Esophagus (tissue), 2 donors: ENCODE results near the gene MFSD12. TPM values are rescaled to one million over a fixed set of nuclear protein-coding genes. Genes with fewer than 3 reads are reported as not detected.
"Not testable (repeated sequence)": the region's sequence is repeated elsewhere in the genome, so short reads cannot be mapped to it uniquely, and the experiment has no call there.

ENCODE experiments used
- H3K27ac ChIP-seq, 2 donors: one replicate each; pipeline ENCODE4 v1.5.1; 2013; ENCODE audit warnings: low read depth in 2 of 2, mild to moderate bottlenecking in 2 of 2, inconsistent platforms in 1 of 2, low read length in 1 of 2, moderate library complexity in 1 of 2
- H3K27me3 ChIP-seq, 2 donors: one replicate each; pipeline ENCODE4 v1.6.1; 2013; ENCODE audit warnings: low read length in 2 of 2, control low read depth in 1 of 2, mild to moderate bottlenecking in 1 of 2; ENCODE audit not compliant: insufficient read depth in 2 of 2, control insufficient read depth in 1 of 2
- H3K36me3 ChIP-seq, 2 donors: one replicate each; pipeline ENCODE4 v1.6.1; 2013; ENCODE audit warnings: low read length in 1 of 2; ENCODE audit not compliant: control insufficient read depth in 2 of 2, insufficient read depth in 2 of 2
- H3K4me1 ChIP-seq, 2 donors: one replicate each; pipeline ENCODE4 v1.6.1; 2013; ENCODE audit warnings: low read length in 1 of 2; ENCODE audit not compliant: control insufficient read depth in 2 of 2, insufficient read depth in 2 of 2
- H3K4me3 ChIP-seq, 2 donors: one replicate each; pipeline ENCODE4 v1.5.1; 2013; ENCODE audit warnings: low read length in 2 of 2, mild to moderate bottlenecking in 2 of 2, low read depth in 1 of 2, moderate library complexity in 1 of 2
- H3K9me3 ChIP-seq, 2 donors: one replicate each; pipeline ENCODE4 v1.6.1; 2013; ENCODE audit warnings: mild to moderate bottlenecking in 2 of 2, low read depth in 1 of 2, low read length in 1 of 2, moderate library complexity in 1 of 2; ENCODE audit not compliant: control insufficient read depth in 2 of 2, insufficient read depth in 1 of 2
- WGBS, 2 donors: extraction: QIAGEN DNeasy Blood & Tissue Kit; methylation state at CpG; one replicate each; pipeline ENCODE4 v1.1.7; 2013; 5-methylcytosine and 5-hydroxymethylcytosine counted together
- polyA plus RNA-seq, 2 donors: library from polyadenylated mRNA; stranded (reverse); fragments of 200-250 nt; gene quantifications; one replicate each; pipeline ENCODE4 v1.2.3, GENCODE V29; 2013
- donor health status: healthy with polysubstance abuse.
- donor health status: Bipolar disorder and iron deficiency.

MFSD12 gene
- polyA plus RNA-seq, 2 donors: 26.8 to 27.5 TPM

DNA sequence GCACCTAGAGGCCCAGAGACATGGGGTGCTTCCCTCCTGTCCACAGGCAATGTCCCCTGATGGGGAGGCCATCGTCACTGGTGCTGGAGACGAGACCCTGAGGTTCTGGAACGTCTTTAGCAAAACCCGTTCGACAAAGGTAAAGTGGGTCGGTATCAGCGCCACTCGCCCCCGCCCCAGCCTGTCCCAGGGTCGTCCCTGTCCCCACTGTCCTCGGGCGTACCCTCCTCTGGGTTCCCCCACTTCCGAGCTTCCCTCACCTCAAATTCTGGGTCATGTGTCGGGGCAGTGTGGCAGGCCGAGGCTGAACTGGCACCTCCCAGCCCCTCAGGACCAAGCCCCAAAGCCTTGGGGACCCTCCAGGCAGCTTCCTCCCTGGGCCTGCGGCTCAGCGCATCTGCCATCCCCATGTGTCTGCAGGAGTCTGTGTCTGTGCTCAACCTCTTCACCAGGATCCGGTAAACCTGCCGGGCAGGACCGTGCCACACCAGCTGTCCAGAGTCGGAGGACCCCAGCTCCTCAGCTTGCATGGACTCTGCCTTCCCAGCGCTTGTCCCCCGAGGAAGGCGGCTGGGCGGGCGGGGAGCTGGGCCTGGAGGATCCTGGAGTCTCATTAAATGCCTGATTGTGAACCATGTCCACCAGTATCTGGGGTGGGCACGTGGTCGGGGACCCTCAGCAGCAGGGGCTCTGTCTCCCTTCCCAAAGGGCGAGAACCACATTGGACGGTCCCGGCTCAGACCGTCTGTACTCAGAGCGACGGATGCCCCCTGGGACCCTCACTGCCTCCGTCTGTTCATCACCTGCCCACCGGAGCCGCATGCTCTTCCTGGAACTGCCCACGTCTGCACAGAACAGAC, 22.8 kb downstream of the MFSD12 start:
- peaks cover 36 to 66% of the 10 kb centered on the region in 2 donors for H3K36me3 ChIP-seq
- no peaks in the 10 kb centered on the region for H3K27me3 ChIP-seq
- H3K27ac ChIP-seq: no peak overlapping the region

DNA sequence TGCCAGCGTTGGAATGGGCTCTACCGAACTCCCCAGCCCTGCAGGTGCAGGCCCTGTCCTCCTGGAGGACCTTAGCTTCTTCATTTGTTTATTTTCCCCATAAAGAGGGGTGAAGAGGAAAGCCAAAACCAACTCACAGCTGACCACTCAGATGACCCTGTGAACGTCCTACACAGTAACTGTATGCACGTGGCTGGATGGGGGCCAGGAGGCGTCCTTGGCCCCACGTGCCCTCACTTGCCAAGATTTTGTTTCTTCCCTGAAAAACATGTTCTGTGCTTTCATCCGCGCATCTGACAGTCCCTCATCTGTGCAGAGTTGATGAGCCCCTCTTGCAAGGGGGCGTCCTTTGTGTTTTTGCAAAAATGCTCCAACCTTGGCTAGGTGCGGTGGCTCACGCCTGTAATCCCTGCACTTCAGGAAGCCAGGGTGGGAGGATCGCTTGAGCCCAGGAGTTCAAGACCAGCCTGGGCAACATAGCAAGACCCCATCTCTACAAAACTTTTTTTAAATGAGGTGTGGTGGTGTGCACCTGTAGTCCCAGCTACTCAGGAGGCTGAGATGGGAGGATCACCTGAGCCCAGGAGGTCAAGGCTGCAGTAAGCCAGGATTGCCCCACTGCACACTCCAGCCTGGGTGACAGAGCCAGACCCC, 23.7 kb downstream of the MFSD12 start:
- H3K27me3 ChIP-seq: no peaks in the 10 kb centered on the region
- peaks cover 0 to 2% of the 10 kb centered on the region in 2 donors for H3K4me1 ChIP-seq
- H3K36me3 ChIP-seq: peaks cover 36 to 66% of the 10 kb centered on the region in 2 donors
- no peak overlapping the region for H3K27ac ChIP-seq
- 73 to 76% methylated on average over 12 of the region's 12 CpGs for WGBS, 2 donors
- H3K4me3 ChIP-seq: no peak overlapping the region
- H3K9me3 ChIP-seq: no peaks in the 10 kb centered on the region

More for the DNA sequence above, 22.8 kb downstream of the MFSD12 start:
- H3K9me3 ChIP-seq: no peaks in the 10 kb centered on the region
- H3K4me1 ChIP-seq: peaks cover 0 to 2% of the 10 kb centered on the region in 2 donors
- WGBS, 2 donors: 91 to 92% methylated on average over 38 of the region's 38 CpGs
- no peak overlapping the region for H3K4me3 ChIP-seq

DNA sequence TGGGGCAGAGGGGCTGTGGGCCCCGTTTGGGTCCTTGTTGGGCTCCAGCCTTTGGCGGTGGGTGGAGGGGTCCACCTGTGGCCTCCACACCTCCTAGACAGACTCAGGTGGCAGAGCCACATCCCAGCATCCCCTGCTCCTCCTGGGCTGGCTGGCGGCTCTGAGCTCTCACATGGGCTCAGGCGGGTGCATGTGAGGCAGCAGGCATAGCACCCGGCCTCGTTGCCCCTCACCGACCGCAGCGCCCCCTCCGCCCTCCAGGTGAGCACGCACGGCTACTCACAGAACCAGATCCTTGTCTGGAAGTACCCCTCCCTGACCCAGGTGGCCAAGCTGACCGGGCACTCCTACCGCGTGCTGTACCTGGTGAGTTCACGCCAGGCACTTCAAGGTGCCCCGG, 24.4 kb downstream of the MFSD12 start:
- Histone ChIP-seq H3K27ac (no peak overlapping the region), H3K4me3 (no peak overlapping the region), H3K36me3 (peaks cover 36 to 68% of the 10 kb centered on the region in 2 donors), H3K27me3 (no peaks in the 10 kb centered on the region), H3K9me3 (no peaks in the 10 kb centered on the region), H3K4me1 (peaks cover 0 to 2% of the 10 kb centered on the region in 2 donors)
- WGBS, 2 donors: 86 to 88% methylated on average over 17 of the region's 17 CpGs

DNA sequence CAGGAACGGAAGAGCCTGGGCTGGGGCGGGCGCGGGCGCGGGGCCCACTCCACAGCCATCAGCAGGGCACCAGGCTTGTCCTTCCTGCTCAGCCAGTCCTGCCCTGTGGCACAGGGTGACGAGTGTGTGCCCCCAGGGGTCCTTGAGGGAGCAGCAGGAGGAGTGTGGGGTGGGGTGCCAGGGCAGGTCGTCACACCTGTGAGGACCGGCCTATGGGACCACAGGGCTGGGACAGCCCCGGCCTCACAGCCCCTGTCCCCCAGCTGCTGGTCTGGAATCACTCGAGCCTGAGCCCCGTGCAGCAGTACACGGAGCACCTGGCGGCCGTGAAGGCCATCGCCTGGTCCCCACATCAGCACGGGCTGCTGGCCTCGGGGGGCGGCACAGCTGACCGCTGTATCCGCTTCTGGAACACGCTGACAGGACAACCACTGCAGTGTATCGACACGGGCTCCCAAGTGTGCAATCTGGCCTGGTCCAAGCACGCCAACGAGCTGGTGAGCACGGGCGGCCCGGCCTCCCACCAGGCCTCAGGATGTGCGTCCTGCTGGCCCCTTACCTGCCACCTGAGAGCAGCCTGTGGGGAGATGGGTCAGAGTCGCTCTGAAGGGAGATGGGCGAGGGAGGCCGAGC, 25.1 kb downstream of the MFSD12 start:
- WGBS, 2 donors: 90 to 93% methylated on average over 30 to 33 of the region's 33 CpGs
- peaks cover 43 to 71% of the 10 kb centered on the region in 2 donors for H3K36me3 ChIP-seq

DNA sequence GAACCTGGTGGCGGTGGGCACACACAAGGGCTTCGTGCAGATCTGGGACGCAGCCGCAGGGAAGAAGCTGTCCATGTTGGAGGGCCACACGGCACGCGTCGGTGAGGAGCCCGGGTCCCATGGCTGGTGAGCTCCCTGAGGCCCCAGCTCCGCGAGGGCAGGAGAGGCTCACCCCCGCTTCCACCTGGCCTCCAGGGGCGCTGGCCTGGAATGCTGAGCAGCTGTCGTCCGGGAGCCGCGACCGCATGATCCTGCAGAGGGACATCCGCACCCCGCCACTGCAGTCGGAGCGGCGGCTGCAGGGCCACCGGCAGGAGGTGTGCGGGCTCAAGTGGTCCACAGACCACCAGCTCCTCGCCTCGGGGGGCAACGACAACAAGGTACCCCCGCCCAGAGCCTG, 25.7 kb downstream of the MFSD12 start:
- no peak overlapping the region for H3K4me3 ChIP-seq
- H3K36me3 ChIP-seq: peaks cover 43 to 76% of the 10 kb centered on the region in 2 donors
- no peaks in the 10 kb centered on the region for H3K27me3 ChIP-seq
- WGBS, 2 donors: 93% methylated on average over 28 to 29 of the region's 29 CpGs
- no peaks in the 10 kb centered on the region for H3K9me3 ChIP-seq
- peaks cover 0 to 2% of the 10 kb centered on the region in 2 donors for H3K4me1 ChIP-seq
- H3K27ac ChIP-seq: no peak overlapping the region

More for the DNA sequence above, 25.1 kb downstream of the MFSD12 start:
- Histone ChIP-seq H3K9me3 (no peaks in the 10 kb centered on the region), H3K4me3 (no peak overlapping the region), H3K27me3 (no peaks in the 10 kb centered on the region), H3K4me1 (peaks cover 0 to 2% of the 10 kb centered on the region in 2 donors), H3K27ac (no peak overlapping the region)

DNA sequence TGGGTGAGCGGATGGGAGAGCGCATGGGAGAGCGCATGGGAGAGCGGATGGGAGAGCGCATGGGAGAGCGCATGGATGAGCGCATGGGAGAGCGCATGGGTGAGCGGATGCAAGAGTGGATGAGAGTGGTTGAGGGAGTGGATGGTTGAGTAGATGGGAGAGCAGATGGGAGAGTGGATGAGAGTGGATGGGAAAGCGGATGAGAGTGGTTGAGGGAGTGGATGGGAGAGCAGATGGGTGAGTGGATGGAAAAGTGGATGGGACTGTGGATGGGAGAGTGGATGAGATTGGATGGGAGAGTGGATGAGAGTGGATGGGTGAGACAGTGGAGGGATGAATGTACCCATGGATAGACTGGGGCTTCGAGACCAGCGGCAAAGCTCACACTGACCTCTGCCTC, 27.0 kb downstream of the MFSD12 start:
- WGBS, 2 donors: 98 to 99% methylated on average over 12 of the region's 12 CpGs
- no peaks in the 10 kb centered on the region for H3K9me3 ChIP-seq
- H3K27me3 ChIP-seq: no peaks in the 10 kb centered on the region
- H3K4me1 ChIP-seq: no peaks in the 10 kb centered on the region
- no peak overlapping the region for H3K27ac ChIP-seq
- no peak overlapping the region for H3K4me3 ChIP-seq
- peaks cover 43 to 82% of the 10 kb centered on the region in 2 donors for H3K36me3 ChIP-seq

DNA sequence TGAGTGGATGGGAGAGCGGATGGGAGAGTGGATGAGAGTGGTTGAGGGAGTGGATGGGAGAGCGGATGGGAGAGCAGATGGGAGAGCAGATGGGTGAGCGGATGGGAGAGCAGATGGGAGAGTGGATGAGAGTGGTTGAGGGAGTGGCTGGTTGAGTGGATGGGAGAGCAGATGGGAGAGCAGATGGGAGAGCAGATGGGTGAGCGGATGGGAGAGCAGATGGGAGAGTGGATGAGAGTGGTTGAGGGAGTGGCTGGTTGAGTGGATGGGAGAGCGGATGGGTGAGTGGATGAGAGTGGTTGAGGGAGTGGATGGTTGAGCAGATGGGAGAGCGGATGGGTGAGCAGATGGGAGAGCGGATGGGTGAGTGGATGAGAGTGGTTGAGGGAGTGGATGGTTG, 28.1 kb downstream of the MFSD12 start:
- H3K4me3 ChIP-seq, H3K4me1 ChIP-seq, H3K27me3 ChIP-seq, H3K27ac ChIP-seq, H3K9me3 ChIP-seq: not testable (repeated sequence)
- WGBS, 2 donors: 99% methylated on average over 7 of the region's 7 CpGs
- H3K36me3 ChIP-seq: peaks cover 32 to 79% of the 10 kb centered on the region in 2 donors

DNA sequence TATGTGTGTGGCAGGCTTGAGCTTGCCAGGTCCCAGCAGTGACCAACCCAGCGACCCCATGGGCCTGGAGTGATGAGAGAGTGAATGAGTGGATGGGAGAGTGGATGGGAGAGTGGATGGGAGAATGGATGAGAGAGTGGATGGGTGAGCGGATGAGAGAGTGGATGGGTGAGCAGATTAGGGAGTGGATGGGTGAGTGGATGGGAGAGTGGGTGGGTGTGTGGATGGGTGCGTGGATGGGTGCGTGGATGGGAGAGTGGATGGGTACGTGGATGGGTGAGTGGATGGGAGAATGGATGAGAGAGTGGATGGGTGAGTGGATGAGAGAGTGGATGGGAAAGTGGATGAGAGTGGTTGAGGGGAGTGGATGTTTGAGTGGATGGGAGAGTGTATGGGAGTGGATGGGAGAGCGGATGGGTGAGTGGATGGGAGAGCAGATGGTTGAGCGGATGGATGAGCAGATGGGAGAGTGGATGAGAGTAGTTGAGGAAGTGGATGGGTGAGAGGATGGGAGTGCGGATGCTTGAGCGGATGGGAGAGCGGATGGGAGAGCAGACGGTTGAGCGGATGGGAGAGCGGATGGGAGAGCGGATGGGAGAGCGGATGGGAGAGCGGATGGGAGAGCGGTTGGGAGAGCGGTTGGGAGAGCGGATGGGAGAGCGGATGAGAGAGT, 28.7 kb downstream of the MFSD12 start:
- WGBS, 2 donors: 95 to 96% methylated on average over 20 of the region's 20 CpGs
- Histone ChIP-seq H3K27me3 (no peaks in the 10 kb centered on the region), H3K4me3 (no peak overlapping the region), H3K36me3 (peaks cover 32 to 79% of the 10 kb centered on the region in 2 donors), H3K9me3 (no peaks in the 10 kb centered on the region), H3K4me1 (no peaks in the 10 kb centered on the region), H3K27ac (no peak overlapping the region)

DNA sequence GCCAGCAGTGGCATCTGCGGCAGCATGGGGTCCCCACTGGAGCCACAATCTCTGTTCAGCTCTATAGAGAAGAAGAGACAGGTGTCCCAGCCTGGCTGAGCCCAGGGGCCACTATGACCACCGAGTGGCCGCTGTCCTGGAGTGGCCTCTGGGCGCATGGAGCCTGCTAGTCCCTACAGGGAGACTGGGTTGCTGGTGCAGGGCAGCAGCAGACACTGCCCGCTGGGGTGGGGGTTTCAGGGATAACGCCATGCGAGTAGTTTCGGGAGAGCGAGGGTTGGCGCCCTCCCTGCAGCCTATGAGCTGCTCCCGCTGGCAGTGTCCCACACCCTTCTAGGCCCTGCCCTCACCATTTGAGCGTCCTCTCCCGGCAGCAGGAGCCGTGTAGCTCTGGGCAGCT, 29.3 kb downstream of the MFSD12 start:
- no peaks in the 10 kb centered on the region for H3K27me3 ChIP-seq
- no peak overlapping the region for H3K27ac ChIP-seq
- no peak overlapping the region for H3K4me3 ChIP-seq
- no peaks in the 10 kb centered on the region for H3K9me3 ChIP-seq
- H3K4me1 ChIP-seq: no peaks in the 10 kb centered on the region
- WGBS, 2 donors: 96 to 98% methylated on average over 14 of the region's 14 CpGs
- H3K36me3 ChIP-seq: peaks cover 31 to 79% of the 10 kb centered on the region in 2 donors
